Measurements from ENCODE around the gene PARVA. TPM values are rescaled to one million over a fixed set of nuclear protein-coding genes. Genes with fewer than 3 reads are reported as not detected.

The PARVA gene
- total and polyA plus RNA-seq, 7 donors = 15.7 to 195 (median 110) TPM

GRCh38 chr11:12375720-12376119, 1.7 kb upstream of the PARVA start:
- peak overlapping the region; percentile 97 to 99 (median 98) for H3K27ac ChIP-seq

GRCh38 chr11:12376259-12377081, 901 bp upstream of the PARVA start:
- intact Hi-C loops (cut with DNase I) = loop anchor here (1.0 to 5.0 kb wide), 5 partner anchors 46 to 516 kb away; partner anchors contain the start of gene TEAD1
- Histone ChIP-seq H3K4me1 (peaks cover 0 to 49% (median 46%) of the 10 kb centered on the region in 4 donors), H3K4me3 (peak overlapping the region in 2 of 4 donors; percentile 65 to 78), H3K9me3 (no peaks in the 10 kb centered on the region), H3K27me3 (no peaks in the 10 kb centered on the region), H3K36me3 (no peaks in the 10 kb centered on the region), H3K27ac (peak overlapping the region; percentile 97 to 99 (median 98))
- DNase-seq = peak; percentile 93
- TF ChIP-seq EP300 (IDR thresholded peaks at IDR 0.05) (peak in 1 of 4 donors; percentile 4), CTCF (IDR thresholded peaks at IDR 0.05) (no peak), POLR2A (IDR thresholded peaks at IDR 0.05) (no peak), POLR2AphosphoS5 (IDR thresholded peaks at IDR 0.05) (peak; percentile 13 to 75 (median 60))
- WGBS, 2 donors = 63 to 79% methylated on average over 14 of the region's 14 CpGs

More at GRCh38 chr11:12375720-12376119, 1.7 kb upstream of the PARVA start:
- H3K4me3 ChIP-seq = no peak overlapping the region
- H3K27me3 ChIP-seq = no peaks in the 10 kb centered on the region
- no peaks in the 10 kb centered on the region for H3K36me3 ChIP-seq
- no peaks in the 10 kb centered on the region for H3K9me3 ChIP-seq
- no peak for DNase-seq
- intact Hi-C loops (cut with DNase I) = loop anchor here (2.0 to 5.0 kb wide), 4 partner anchors 45 to 517 kb away; no protein-coding TSS in a partner anchor
- TF ChIP-seq CTCF (IDR thresholded peaks at IDR 0.05) = no peak
- peak in 2 of 4 donors; percentile 9 to 17 for TF ChIP-seq POLR2AphosphoS5 (IDR thresholded peaks at IDR 0.05)
- WGBS, 2 donors = 68 to 75% methylated on average over 7 of the region's 7 CpGs
- H3K4me1 ChIP-seq = peaks cover 0 to 42% (median 39%) of the 10 kb centered on the region in 4 donors

GRCh38 chr11:12377824-12378593, 638 bp downstream of the PARVA start:
- DNase-seq = peak; percentile 94
- TF ChIP-seq CTCF (IDR thresholded peaks at IDR 0.05) (no peak), POLR2A (IDR thresholded peaks at IDR 0.05) (peak; percentile 37 to 57), POLR2AphosphoS5 (IDR thresholded peaks at IDR 0.05) (peak; percentile 83 to 87 (median 84)), EP300 (IDR thresholded peaks at IDR 0.05) (peak in 2 of 4 donors; percentile 58 to 86)
- peak overlapping the region; percentile 97 to 99 (median 98) for H3K27ac ChIP-seq
- no peaks in the 10 kb centered on the region for H3K36me3 ChIP-seq
- no peaks in the 10 kb centered on the region for H3K9me3 ChIP-seq
- WGBS, 2 donors = 2 to 5% methylated on average over 76 of the region's 76 CpGs
- H3K4me3 ChIP-seq = peak overlapping the region; percentile 51 to 83 (median 72)
- intact Hi-C loops (cut with DNase I) = loop anchor here (1.0 to 5.0 kb wide), 6 partner anchors 33 to 514 kb away; partner anchors contain the start of gene TEAD1
- peaks cover 0 to 65% (median 57%) of the 10 kb centered on the region in 4 donors for H3K4me1 ChIP-seq
- no peaks in the 10 kb centered on the region for H3K27me3 ChIP-seq

- H3K4me3 ChIP-seq = peak overlapping the region in 2 of 4 donors; percentile 4 to 6
- peak overlapping the region; percentile 97 to 99 (median 98) for H3K27ac ChIP-seq
- H3K27me3 ChIP-seq = no peaks in the 10 kb centered on the region
- DNase-seq = no peak
- H3K4me1 ChIP-seq = peaks cover 0 to 84% (median 69%) of the 10 kb centered on the region in 4 donors
- no peaks in the 10 kb centered on the region for H3K36me3 ChIP-seq
- intact Hi-C loops (cut with DNase I) = no loop called here
- no peak for TF ChIP-seq EP300 (IDR thresholded peaks at IDR 0.05)
- no peak for TF ChIP-seq POLR2A (IDR thresholded peaks at IDR 0.05)
- no peak for TF ChIP-seq POLR2AphosphoS5 (IDR thresholded peaks at IDR 0.05)
- no peak for TF ChIP-seq CTCF (IDR thresholded peaks at IDR 0.05)
- no peaks in the 10 kb centered on the region for H3K9me3 ChIP-seq
- WGBS, 2 donors = 88% methylated on average over 9 of the region's 9 CpGs
These were observed 3.4 kb downstream of the PARVA start for GRCh38 chr11:12380565-12381325.

Data from sigmoid colon (tissue), 7 donors.